A549 (cell line): ENCODE data around the gene MRPS35. TPM values are rescaled to one million over a fixed set of nuclear protein-coding genes. Genes with fewer than 3 reads are reported as not detected.

Experiments
- ATAC-seq, 2 experiments: fragments of 200-7000 bp in 1 of 2; fragments of >200 bp in 1 of 2; cut with Nextera tagmentation in 1 of 2; cut with Tn5 transposase in 1 of 2; 3 replicates each; pipeline versions ENCODE4 v1.8.0 to v1.9.1; 2018 to 2020; ENCODE audit warnings: mild to moderate bottlenecking in 1 of 2, moderate library complexity in 1 of 2
- CTCF ChIA-PET: fragments of 300-600 bp; sonication (Branson Sonifier 250); formaldehyde crosslinking; extraction: SDS; loops from one replicate; lab custom pipeline; 2021; ENCODE audit warnings: antibody characterized with exemption, inconsistent platforms; lab: Yijun Ruan, JAX
- POLR2A ChIA-PET: fragments of 350-600 bp; formaldehyde crosslinking; extraction: SDS; loops from one replicate; lab custom pipeline; 2021; ENCODE audit warnings: antibody characterized with exemption, inconsistent platforms; lab: Yijun Ruan, JAX
- DNase-seq, 2 experiments: peaks; one replicate each; pipeline versions ENCODE4 v3.0.0 to v3.0.0-alpha.2; 2011 to 2016; ENCODE audit warnings: low read depth in 1 of 2, low spot score in 1 of 2
- FAIRE-seq: peaks from 2 replicates; lab custom pipeline; 2011; peaks lifted over from hg19 to GRCh38; lab: Jason Lieb, UNC
- H3K27ac ChIP-seq, 2 experiments: fragments of >200 bp; sonication (Bioruptor Twin); formaldehyde crosslinking; 3 replicates each; pipeline ENCODE4 v1.5.1; 2016 to 2017
- H3K4me1 ChIP-seq: fragments of >200 bp; sonication (Bioruptor Twin); formaldehyde crosslinking; 3 replicates; pipeline ENCODE4 v1.6.1; 2016
- H3K4me2 ChIP-seq: fragments of >200 bp; sonication (Bioruptor Twin); formaldehyde crosslinking; 3 replicates; pipeline ENCODE4 v1.6.1; 2016
- H3K4me3 ChIP-seq: fragments of >200 bp; sonication (Bioruptor Twin); formaldehyde crosslinking; 3 replicates; pipeline ENCODE4 v1.5.1; 2016
- H3K9me3 ChIP-seq: fragments of >200 bp; sonication (Bioruptor Twin); formaldehyde crosslinking; 3 replicates; pipeline ENCODE4 v1.6.1; 2016
- CBX8 ChIP-seq: fragments of 200-600 bp; sonication (generic); IDR thresholded peaks from 2 replicates; pipeline ENCODE4 v1.6.1; 2016
- CEBPB ChIP-seq, 2 experiments: fragments of >200 bp in 1 of 2; sonication (Bioruptor Twin) in 1 of 2; formaldehyde crosslinking in 1 of 2; IDR thresholded peaks; 2 replicates each; pipeline ENCODE4 v1.6.1; 2012 to 2016
- CHD2 ChIP-seq: fragments of 150-350 bp; IDR thresholded peaks from 2 replicates; pipeline ENCODE4 v1.6.1; 2014; ENCODE audit warnings: low read length; ENCODE audit not compliant: partially characterized antibody
- CHD4 ChIP-seq: fragments of 200-600 bp; sonication (generic); IDR thresholded peaks from 2 replicates; pipeline ENCODE4 v1.6.1; 2016; ENCODE audit warnings: antibody characterized with exemption, mild to moderate bottlenecking, borderline replicate concordance
- EP300 ChIP-seq, 2 experiments: fragments of >200 bp; sonication (Bioruptor Twin); formaldehyde crosslinking; IDR thresholded peaks; 2 replicates in 1 of 2; 3 replicates in 1 of 2; pipeline ENCODE4 v1.6.1; 2016 to 2017
- ESRRA ChIP-seq: fragments of 150-350 bp; IDR thresholded peaks from 2 replicates; pipeline ENCODE4 v1.6.1; 2014; ENCODE audit warnings: mild to moderate bottlenecking, low read length, borderline replicate concordance
- FOSL2 ChIP-seq, 2 experiments: fragments of 450-650 bp in 1 of 2; fragments of >200 bp in 1 of 2; sonication (Bioruptor Twin) in 1 of 2; formaldehyde crosslinking; IDR thresholded peaks; 2 replicates each; pipeline versions ENCODE4 v1.5.0 to v1.6.1; 2016 to 2020; ENCODE audit warnings: mild to moderate bottlenecking in 1 of 2, moderate library complexity in 1 of 2
- HOXB5 ChIP-seq: fragments of 250-450 bp; sonication (Bioruptor Pico); IDR thresholded peaks from 2 replicates; pipeline ENCODE4 v1.5.0; 2020; ENCODE audit warnings: mild to moderate bottlenecking, moderate library complexity
- JUNB ChIP-seq: fragments of >200 bp; sonication (Bioruptor Twin); formaldehyde crosslinking; IDR thresholded peaks from 2 replicates; pipeline ENCODE4 v1.6.1; 2016
- NR3C1 ChIP-seq: fragments of >200 bp; sonication (Bioruptor Twin); formaldehyde crosslinking; IDR thresholded peaks from 3 replicates; pipeline ENCODE4 v1.6.1; 2017
- PHF8 ChIP-seq: fragments of 200-600 bp; sonication (generic); IDR thresholded peaks from 2 replicates; pipeline ENCODE4 v1.6.1; 2016; ENCODE audit warnings: low read depth, mild to moderate bottlenecking, antibody characterized with exemption, moderate library complexity, borderline replicate concordance
- RARB ChIP-seq: fragments of 250-450 bp; sonication (Bioruptor Pico); IDR thresholded peaks from 2 replicates; pipeline ENCODE4 v1.8.0; 2021; ENCODE audit warnings: mild to moderate bottlenecking, moderate library complexity
- SMC3 ChIP-seq: fragments of >200 bp; sonication (Bioruptor Twin); formaldehyde crosslinking; IDR thresholded peaks from 3 replicates; pipeline ENCODE4 v1.6.1; 2018; ENCODE audit warnings: inconsistent platforms
- SREBF2 ChIP-seq: fragments of 450-650 bp; IDR thresholded peaks from 2 replicates; pipeline ENCODE4 v1.6.1; 2014; ENCODE audit warnings: mild to moderate bottlenecking, moderate library complexity
- TFCP2L1 ChIP-seq: fragments of 250-450 bp; sonication (Bioruptor Pico); IDR thresholded peaks from 2 replicates; pipeline ENCODE4 v1.5.0; 2021; ENCODE audit warnings: mild to moderate bottlenecking
- TP53 ChIP-seq: fragments of 250-450 bp; sonication (Bioruptor Pico); IDR thresholded peaks from 2 replicates; pipeline ENCODE4 v1.5.0; 2021; ENCODE audit warnings: mild to moderate bottlenecking, moderate library complexity
- ZC3H11A ChIP-seq: fragments of 450-650 bp; IDR thresholded peaks from 2 replicates; pipeline ENCODE4 v1.6.1; 2014; ENCODE audit warnings: antibody characterized with exemption, mild to moderate bottlenecking
- ZSCAN20 ChIP-seq: fragments of 250-450 bp; sonication (Bioruptor Pico); IDR thresholded peaks from 2 replicates; pipeline ENCODE4 v1.8.0; 2022; ENCODE audit warnings: mild to moderate bottlenecking, moderate library complexity
- WGBS: methylation state at CpG from one replicate; pipeline ENCODE4 v1.1.6; 2017; ENCODE audit errors: missing lambda C conversion rate; 5-methylcytosine and 5-hydroxymethylcytosine counted together
- polyA plus RNA-seq, 4 experiments: library from polyadenylated mRNA; depleted of rRNA in 3 of 4; stranded (reverse); fragments of >200 nt; fragmentation: RNase III in 1 of 4; extraction: RNeasy Plus Mini Kit Qiagen cat#74134 plus additional on column Dnase treatment in 1 of 4; gene quantifications; 2 replicates in 3 of 4; 3 replicates in 1 of 4; pipeline ENCODE4 v1.2.3, GENCODE V29; 2011 to 2017
- TF ChIP-seq, protein P1 (sequence below): fragments of 200-600 bp; sonication (generic); IDR thresholded peaks from 2 replicates; pipeline ENCODE4 v1.6.1; 2016; ENCODE audit warnings: antibody characterized with exemption, mild to moderate bottlenecking, moderate library complexity
- TF ChIP-seq, protein P2 (sequence below): fragments of >200 bp; sonication (Bioruptor Twin); formaldehyde crosslinking; IDR thresholded peaks from 2 replicates; pipeline ENCODE4 v1.6.1; 2016
- TF ChIP-seq, protein P3 (sequence below): fragments of 150-350 bp; IDR thresholded peaks from 2 replicates; pipeline ENCODE4 v1.6.1; 2014; ENCODE audit warnings: low read depth, mild to moderate bottlenecking, low read length

Gene MRPS35
- polyA plus RNA-seq, 2 of the 4 experiments (the other 2 are of a cell fraction) = 104 to 186 TPM

DNA sequence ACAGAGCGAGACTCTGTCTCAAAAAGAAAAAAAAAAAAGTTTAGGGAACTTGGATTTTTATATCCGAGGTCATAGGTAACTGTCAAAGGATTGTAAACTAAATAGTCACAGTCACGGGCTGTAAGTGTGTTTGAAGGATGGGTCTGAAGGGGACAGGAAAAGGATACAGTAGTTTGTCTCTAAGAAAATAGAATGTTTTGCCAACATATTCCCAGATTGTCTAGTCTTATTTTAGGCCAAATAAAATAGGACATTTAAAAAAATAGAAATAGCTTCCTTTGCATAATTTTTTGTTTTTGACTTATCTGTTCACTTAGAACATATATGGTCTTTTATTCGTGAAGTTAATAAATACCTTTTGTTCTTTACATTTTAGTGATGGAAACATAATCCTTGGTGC, 38.6 kb upstream of the MRPS35 start (continued):
- TF ChIP-seq, protein P1, sequence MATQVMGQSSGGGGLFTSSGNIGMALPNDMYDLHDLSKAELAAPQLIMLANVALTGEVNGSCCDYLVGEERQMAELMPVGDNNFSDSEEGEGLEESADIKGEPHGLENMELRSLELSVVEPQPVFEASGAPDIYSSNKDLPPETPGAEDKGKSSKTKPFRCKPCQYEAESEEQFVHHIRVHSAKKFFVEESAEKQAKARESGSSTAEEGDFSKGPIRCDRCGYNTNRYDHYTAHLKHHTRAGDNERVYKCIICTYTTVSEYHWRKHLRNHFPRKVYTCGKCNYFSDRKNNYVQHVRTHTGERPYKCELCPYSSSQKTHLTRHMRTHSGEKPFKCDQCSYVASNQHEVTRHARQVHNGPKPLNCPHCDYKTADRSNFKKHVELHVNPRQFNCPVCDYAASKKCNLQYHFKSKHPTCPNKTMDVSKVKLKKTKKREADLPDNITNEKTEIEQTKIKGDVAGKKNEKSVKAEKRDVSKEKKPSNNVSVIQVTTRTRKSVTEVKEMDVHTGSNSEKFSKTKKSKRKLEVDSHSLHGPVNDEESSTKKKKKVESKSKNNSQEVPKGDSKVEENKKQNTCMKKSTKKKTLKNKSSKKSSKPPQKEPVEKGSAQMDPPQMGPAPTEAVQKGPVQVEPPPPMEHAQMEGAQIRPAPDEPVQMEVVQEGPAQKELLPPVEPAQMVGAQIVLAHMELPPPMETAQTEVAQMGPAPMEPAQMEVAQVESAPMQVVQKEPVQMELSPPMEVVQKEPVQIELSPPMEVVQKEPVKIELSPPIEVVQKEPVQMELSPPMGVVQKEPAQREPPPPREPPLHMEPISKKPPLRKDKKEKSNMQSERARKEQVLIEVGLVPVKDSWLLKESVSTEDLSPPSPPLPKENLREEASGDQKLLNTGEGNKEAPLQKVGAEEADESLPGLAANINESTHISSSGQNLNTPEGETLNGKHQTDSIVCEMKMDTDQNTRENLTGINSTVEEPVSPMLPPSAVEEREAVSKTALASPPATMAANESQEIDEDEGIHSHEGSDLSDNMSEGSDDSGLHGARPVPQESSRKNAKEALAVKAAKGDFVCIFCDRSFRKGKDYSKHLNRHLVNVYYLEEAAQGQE = no peak
- TF ChIP-seq ZSCAN20 (CRISPR knock-in tag) (no peak), TFCP2L1 (CRISPR knock-in tag) (no peak), NR3C1 (no peak), FOSL2 (IDR thresholded peaks at IDR 0.05) (no peak), FOSL2 (CRISPR knock-in tag; IDR thresholded peaks at IDR 0.05) (no peak)
- TF ChIP-seq, protein P2, sequence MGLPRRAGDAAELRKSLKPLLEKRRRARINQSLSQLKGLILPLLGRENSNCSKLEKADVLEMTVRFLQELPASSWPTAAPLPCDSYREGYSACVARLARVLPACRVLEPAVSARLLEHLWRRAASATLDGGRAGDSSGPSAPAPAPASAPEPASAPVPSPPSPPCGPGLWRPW = no peak
- TF ChIP-seq, protein P3, sequence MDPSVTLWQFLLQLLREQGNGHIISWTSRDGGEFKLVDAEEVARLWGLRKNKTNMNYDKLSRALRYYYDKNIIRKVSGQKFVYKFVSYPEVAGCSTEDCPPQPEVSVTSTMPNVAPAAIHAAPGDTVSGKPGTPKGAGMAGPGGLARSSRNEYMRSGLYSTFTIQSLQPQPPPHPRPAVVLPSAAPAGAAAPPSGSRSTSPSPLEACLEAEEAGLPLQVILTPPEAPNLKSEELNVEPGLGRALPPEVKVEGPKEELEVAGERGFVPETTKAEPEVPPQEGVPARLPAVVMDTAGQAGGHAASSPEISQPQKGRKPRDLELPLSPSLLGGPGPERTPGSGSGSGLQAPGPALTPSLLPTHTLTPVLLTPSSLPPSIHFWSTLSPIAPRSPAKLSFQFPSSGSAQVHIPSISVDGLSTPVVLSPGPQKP = no peak

- TF ChIP-seq TP53 (CRISPR knock-in tag) (no peak), HOXB5 (CRISPR knock-in tag) (no peak), PHF8 (no peak), TFCP2L1 (CRISPR knock-in tag) (no peak), CEBPB (IDR thresholded peaks at IDR 0.05) (no peak), CHD2 (no peak), RARB (CRISPR knock-in tag) (no peak), CHD4 (no peak), SMC3 (no peak), ESRRA (no peak), JUNB (no peak), SREBF2 (no peak), EP300 (IDR thresholded peaks at IDR 0.05) (no peak), ZC3H11A (no peak)
- TF ChIP-seq, protein P2 = no peak
- TF ChIP-seq, all 56 proteins: peak for 0
- ChIA-PET POLR2A (no interaction called here), CTCF (interaction anchor here (0.7 kb wide), 1 partner anchor 493 kb away, joined by 3 read pairs; no protein-coding TSS in a partner anchor)
- FAIRE-seq (peak; percentile 84), DNase-seq (no peak), ATAC-seq (no peak)
- H3K27ac ChIP-seq = no peak overlapping the region
- no peaks in the 10 kb centered on the region for H3K9me3 ChIP-seq
- WGBS = 94% methylated on average over 1 of the region's 1 CpG
- H3K4me1 ChIP-seq = no peaks in the 10 kb centered on the region
- H3K4me3 ChIP-seq = no peak overlapping the region
- no peak overlapping the region for H3K4me2 ChIP-seq
These were observed 38.0 kb upstream of the MRPS35 start for GRCh38 chr12:27672643-27673042.

DNA sequence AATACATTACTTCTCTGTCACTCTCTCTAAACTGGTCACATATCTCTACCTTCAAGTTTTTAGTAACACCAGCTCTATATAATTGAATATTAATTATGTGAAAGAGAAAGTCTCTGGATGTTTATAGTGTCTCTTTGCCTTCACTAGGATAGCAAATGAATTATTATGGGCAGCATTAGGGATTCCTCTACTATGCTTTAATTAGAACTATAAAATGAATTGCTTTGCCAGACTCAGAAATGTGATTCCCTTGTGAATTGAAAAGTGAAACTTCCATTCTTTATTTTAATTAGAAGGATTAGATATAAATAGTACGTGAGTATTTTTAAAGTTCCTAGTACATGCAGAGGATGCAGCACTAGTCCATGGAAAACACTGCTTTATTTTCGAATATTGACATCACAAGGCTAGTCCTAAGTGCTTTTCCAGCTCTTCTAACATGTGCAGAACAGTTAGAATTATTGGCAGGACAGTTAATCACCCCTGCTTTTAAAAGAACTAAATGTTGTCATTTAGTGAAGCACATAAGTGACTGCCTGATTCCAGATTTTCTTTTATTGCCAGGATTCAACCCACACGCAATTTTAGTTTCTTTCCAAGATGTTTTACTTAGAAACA, 37.4 kb upstream of the MRPS35 start:
- ATAC-seq (no peak), FAIRE-seq (peak; percentile 63), DNase-seq (no peak)
- POLR2A ChIA-PET = no interaction called here
- H3K4me3 ChIP-seq = no peak overlapping the region
- WGBS = 78% methylated on average over 3 of the region's 3 CpGs
- H3K4me1 ChIP-seq = no peaks in the 10 kb centered on the region
- no peak overlapping the region for H3K27ac ChIP-seq
- TF ChIP-seq CBX8 = no peak
- H3K9me3 ChIP-seq = no peaks in the 10 kb centered on the region
- CTCF ChIA-PET = no interaction called here
- H3K4me2 ChIP-seq = no peak overlapping the region
